VCaP (cell line): ENCODE data around the gene RNF26.

Experiments used
- H3K27ac ChIP-seq: fragments of 450-650 bp; 2 replicates; pipeline ENCODE4 v1.5.1; 2017
- CTCF ChIP-seq: fragments of 450-650 bp; conservative IDR thresholded peaks from 2 replicates; pipeline ENCODE4 v1.5.1; 2017; ENCODE audit warnings: mild to moderate bottlenecking, moderate library complexity

The RNF26 gene

GRCh38 chr11:119376197-119376847, 42.0 kb downstream of the RNF26 start:
- H3K27ac ChIP-seq, result no peak overlapping the region
- no peak for TF ChIP-seq CTCF

- TF ChIP-seq CTCF, result no peak
Observed at GRCh38 chr11:119377112-119377901, 43.0 kb downstream of the RNF26 start.

GRCh38 chr11:119377961-119378667, 43.8 kb downstream of the RNF26 start:
- H3K27ac ChIP-seq, result no peak overlapping the region

More at GRCh38 chr11:119377112-119377901, 43.0 kb downstream of the RNF26 start:
- no peak overlapping the region for H3K27ac ChIP-seq

GRCh38 chr11:119378851-119379465, 44.6 kb downstream of the RNF26 start:
- no peak overlapping the region for H3K27ac ChIP-seq
- TF ChIP-seq CTCF, result no peak

More at GRCh38 chr11:119377961-119378667, 43.8 kb downstream of the RNF26 start:
- no peak for TF ChIP-seq CTCF

GRCh38 chr11:119380160-119380826, 46.0 kb downstream of the RNF26 start:
- H3K27ac ChIP-seq, result no peak overlapping the region
- no peak for TF ChIP-seq CTCF

GRCh38 chr11:119380827-119381180, 46.5 kb downstream of the RNF26 start:
- no peak for TF ChIP-seq CTCF
- peak overlapping the region; percentile 47; the same call in 1 of the 2 replicates for H3K27ac ChIP-seq
